ENCODE results near the gene CHEK1.

GRCh38 chr11:125592305-125593113, 32.5 kb upstream of the CHEK1 start, which contains the start of gene STT3A:
- TF ChIP-seq POLR2AphosphoS5 (IDR thresholded peaks at IDR 0.05; ENCODE audit: low read depth, low read length), result peak; percentile 87
- peak; percentile 89; the same call in 1 of the 2 replicates for TF ChIP-seq SIN3A (IDR thresholded peaks at IDR 0.05; ENCODE audit: borderline replicate concordance, insufficient read depth, low read length)
- peak; percentile 75; the same call in 1 of the 2 replicates for TF ChIP-seq TAF1 (IDR thresholded peaks at IDR 0.05; ENCODE audit: borderline replicate concordance, insufficient read depth, low read length)
- peak in 1 of 2 experiments; percentile 37; a peak in 1 of 4 replicates for TF ChIP-seq REST (IDR thresholded peaks at IDR 0.05; ENCODE audit: insufficient read depth in 1 of 2, low read depth in 2 of 2, low read length in 2 of 2)
- TF ChIP-seq FOXP2 (optimal IDR thresholded peaks at IDR 0.05; ENCODE audit: borderline replicate concordance, extremely low read depth, extremely low read length, insufficient read depth), result peak; percentile 78
